ENCODE data around the gene PDE3A.

PDE3A gene

GRCh38 chr12:20455001-20455706 lies 86.8 kb downstream of the PDE3A start:
- peak; percentile 55 for DNase-seq (ENCODE audit: low read depth, low spot score)

- no peak for DNase-seq (ENCODE audit: low read depth, low spot score)
Observed at GRCh38 chr12:20457582-20457981, 89.2 kb downstream of the PDE3A start.

- no peak for DNase-seq (ENCODE audit: low read depth, low spot score)
Observed at GRCh38 chr12:20458011-20458410, 89.7 kb downstream of the PDE3A start.

GRCh38 chr12:20459920-20460319 lies 91.6 kb downstream of the PDE3A start:
- DNase-seq (ENCODE audit: low read depth, low spot score) = no peak

GRCh38 chr12:20460956-20461355 lies 92.6 kb downstream of the PDE3A start:
- DNase-seq (ENCODE audit: low read depth, low spot score) = no peak

GRCh38 chr12:20463913-20464524 lies 95.7 kb downstream of the PDE3A start:
- DNase-seq (ENCODE audit: low read depth, low spot score) = no peak

- no peak for DNase-seq (ENCODE audit: low read depth, low spot score)
Observed at GRCh38 chr12:20469300-20469699, 101.0 kb downstream of the PDE3A start.

GRCh38 chr12:20469756-20470155 lies 101.4 kb downstream of the PDE3A start:
- no peak for DNase-seq (ENCODE audit: low read depth, low spot score)

- DNase-seq (ENCODE audit: low read depth, low spot score) = no peak
Observed at GRCh38 chr12:20472102-20472782, 103.9 kb downstream of the PDE3A start.

- no peak for DNase-seq (ENCODE audit: low read depth, low spot score)
Observed at GRCh38 chr12:20473133-20473532, 104.8 kb downstream of the PDE3A start.

- no peak for DNase-seq (ENCODE audit: low read depth, low spot score)
Observed at GRCh38 chr12:20474016-20474415, 105.7 kb downstream of the PDE3A start.

GRCh38 chr12:20474443-20474842 lies 106.1 kb downstream of the PDE3A start:
- peak; percentile 59 for DNase-seq (ENCODE audit: low read depth, low spot score)

GRCh38 chr12:20475542-20475941 lies 107.2 kb downstream of the PDE3A start:
- no peak for DNase-seq (ENCODE audit: low read depth, low spot score)

GRCh38 chr12:20476551-20476950 lies 108.2 kb downstream of the PDE3A start:
- DNase-seq (ENCODE audit: low read depth, low spot score) = no peak

GRCh38 chr12:20477255-20477654 lies 108.9 kb downstream of the PDE3A start:
- no peak for DNase-seq (ENCODE audit: low read depth, low spot score)

- DNase-seq (ENCODE audit: low read depth, low spot score) = peak; percentile 36
Observed at GRCh38 chr12:20477672-20478071, 109.3 kb downstream of the PDE3A start.

- no peak for DNase-seq (ENCODE audit: low read depth, low spot score)
Observed at GRCh38 chr12:20482491-20483054, 114.2 kb downstream of the PDE3A start.

GRCh38 chr12:20483776-20484175 lies 115.4 kb downstream of the PDE3A start:
- DNase-seq (ENCODE audit: low read depth, low spot score) = no peak

GRCh38 chr12:20486233-20486632 lies 117.9 kb downstream of the PDE3A start:
- DNase-seq (ENCODE audit: low read depth, low spot score) = no peak

- DNase-seq (ENCODE audit: low read depth, low spot score) = no peak
Observed at GRCh38 chr12:20487519-20487918, 119.2 kb downstream of the PDE3A start.

- no peak for DNase-seq (ENCODE audit: low read depth, low spot score)
Observed at GRCh38 chr12:20489645-20490044, 121.3 kb downstream of the PDE3A start.

GRCh38 chr12:20490213-20490612 lies 121.9 kb downstream of the PDE3A start:
- no peak for DNase-seq (ENCODE audit: low read depth, low spot score)

GRCh38 chr12:20491290-20491689 lies 123.0 kb downstream of the PDE3A start:
- DNase-seq (ENCODE audit: low read depth, low spot score) = no peak
